Measurements from ENCODE around the gene C2CD4A. TPM values are rescaled to one million over a fixed set of nuclear protein-coding genes. Genes with fewer than 3 reads are reported as not detected.
A peak's percentile ranks its signal among the peaks of the same experiment; 100 is the strongest.

C2CD4A gene
- total and polyA plus RNA-seq, 8 donors: 1.2 to 16.1 (median 2.7) TPM

DNA sequence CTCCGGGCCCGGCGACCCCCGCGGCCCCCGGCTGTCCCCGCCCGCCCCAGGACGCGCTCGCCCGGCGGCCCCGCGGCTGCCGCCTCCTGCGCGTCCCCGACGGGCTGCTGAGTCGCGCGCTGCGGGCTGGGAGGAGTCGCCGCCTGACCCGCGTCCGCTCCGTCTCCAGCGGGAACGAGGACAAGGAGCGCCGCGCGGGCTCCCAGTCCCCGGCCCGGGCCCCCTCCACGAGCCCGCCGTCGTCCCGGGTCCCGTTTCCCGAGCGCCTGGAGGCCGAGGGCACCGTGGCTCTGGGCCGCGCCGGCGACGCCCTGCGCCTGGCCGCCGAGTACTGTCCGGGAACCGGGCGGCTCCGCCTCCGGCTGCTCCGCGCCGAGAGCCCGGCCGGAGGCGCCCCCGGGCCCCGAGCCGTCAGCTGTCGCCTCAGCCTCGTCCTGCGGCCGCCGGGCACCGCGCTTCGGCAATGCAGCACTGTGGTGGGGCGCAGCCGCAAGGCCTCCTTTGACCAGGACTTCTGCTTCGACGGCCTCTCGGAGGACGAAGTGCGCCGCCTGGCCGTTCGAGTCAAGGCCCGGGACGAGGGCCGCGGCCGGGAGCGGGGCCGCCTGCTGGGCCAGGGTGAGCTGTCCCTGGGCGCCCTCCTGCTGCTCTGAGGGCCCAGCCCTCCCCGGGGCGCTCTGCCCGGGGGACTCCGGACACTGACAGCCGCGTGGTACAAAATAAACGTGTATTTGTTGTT is 1.5 kb downstream of the C2CD4A start:
- peak; percentile 31 to 60 (median 41) for ATAC-seq
- Histone ChIP-seq H3K4me3 (peak overlapping the region; percentile 31 to 62 (median 53)), H3K9me3 (no peaks in the 10 kb centered on the region), H3K27me3 (no peaks in the 10 kb centered on the region), H3K27ac (peak overlapping the region; percentile 52 to 88 (median 74)), H3K4me1 (peaks cover 16 to 20% (median 18%) of the 10 kb centered on the region in 3 donors), H3K36me3 (no peaks in the 10 kb centered on the region)
- no peak for FAIRE-seq
- 1% methylated on average over 41 to 103 of the region's 103 CpGs for WGBS, 2 donors
- DNase-seq: peak; percentile 56 to 87 (median 66)
- intact Hi-C loops (cut with DNase I): no loop called here
- TF ChIP-seq, protein P1, sequence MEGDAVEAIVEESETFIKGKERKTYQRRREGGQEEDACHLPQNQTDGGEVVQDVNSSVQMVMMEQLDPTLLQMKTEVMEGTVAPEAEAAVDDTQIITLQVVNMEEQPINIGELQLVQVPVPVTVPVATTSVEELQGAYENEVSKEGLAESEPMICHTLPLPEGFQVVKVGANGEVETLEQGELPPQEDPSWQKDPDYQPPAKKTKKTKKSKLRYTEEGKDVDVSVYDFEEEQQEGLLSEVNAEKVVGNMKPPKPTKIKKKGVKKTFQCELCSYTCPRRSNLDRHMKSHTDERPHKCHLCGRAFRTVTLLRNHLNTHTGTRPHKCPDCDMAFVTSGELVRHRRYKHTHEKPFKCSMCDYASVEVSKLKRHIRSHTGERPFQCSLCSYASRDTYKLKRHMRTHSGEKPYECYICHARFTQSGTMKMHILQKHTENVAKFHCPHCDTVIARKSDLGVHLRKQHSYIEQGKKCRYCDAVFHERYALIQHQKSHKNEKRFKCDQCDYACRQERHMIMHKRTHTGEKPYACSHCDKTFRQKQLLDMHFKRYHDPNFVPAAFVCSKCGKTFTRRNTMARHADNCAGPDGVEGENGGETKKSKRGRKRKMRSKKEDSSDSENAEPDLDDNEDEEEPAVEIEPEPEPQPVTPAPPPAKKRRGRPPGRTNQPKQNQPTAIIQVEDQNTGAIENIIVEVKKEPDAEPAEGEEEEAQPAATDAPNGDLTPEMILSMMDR (IDR thresholded peaks at IDR 0.05): no peak

DNA sequence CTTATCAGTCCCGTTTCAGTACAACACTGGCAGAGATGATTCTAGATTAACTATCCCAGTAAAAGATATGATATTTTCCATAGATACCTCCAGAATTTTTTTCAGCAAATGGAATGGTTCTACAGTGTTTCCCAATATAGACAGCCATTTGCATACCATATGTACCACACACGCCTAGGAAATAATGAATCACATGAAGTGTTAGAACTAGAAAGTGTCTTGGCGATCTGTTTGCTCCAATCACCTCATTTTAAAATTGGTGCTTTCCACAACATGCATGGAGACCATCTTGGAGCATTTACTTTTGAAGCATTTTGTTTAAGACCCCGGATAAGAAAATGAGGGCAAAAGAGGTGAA is 2.0 kb downstream of the C2CD4A start:
- peak overlapping the region; percentile 52 to 88 (median 74) for H3K27ac ChIP-seq

DNA sequence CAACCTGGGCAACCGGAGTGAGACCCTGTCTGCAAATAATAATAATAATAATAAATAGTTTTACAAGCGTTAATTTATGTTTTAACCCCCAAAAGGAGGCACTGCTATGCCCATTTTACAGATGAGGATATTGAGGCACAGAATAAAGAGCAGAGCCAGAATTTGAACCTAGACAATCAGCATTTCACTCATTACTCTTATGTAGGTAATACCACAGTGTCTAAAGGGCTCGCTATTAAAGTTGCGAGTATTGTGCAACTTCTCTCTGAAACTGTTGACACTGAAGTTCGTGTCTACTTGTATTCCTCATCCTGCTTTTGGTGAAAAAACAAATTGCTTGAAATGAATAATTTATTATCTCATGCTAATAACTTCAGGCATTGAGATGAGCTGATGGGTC is 2.8 kb downstream of the C2CD4A start:
- intact Hi-C loops (cut with DNase I): no loop called here
- peaks cover 10 to 13% (median 13%) of the 10 kb centered on the region in 3 donors for H3K4me1 ChIP-seq
- H3K36me3 ChIP-seq: no peaks in the 10 kb centered on the region
- H3K27ac ChIP-seq: no peak overlapping the region
- ATAC-seq (no peak), DNase-seq (no peak), FAIRE-seq (no peak)
- WGBS, 2 donors: 74 to 82% methylated on average over 5 of the region's 5 CpGs
- H3K9me3 ChIP-seq: no peaks in the 10 kb centered on the region
- no peaks in the 10 kb centered on the region for H3K27me3 ChIP-seq
- TF ChIP-seq, protein P1 (IDR thresholded peaks at IDR 0.05): no peak
- peak overlapping the region in 1 of 4 donors; percentile 61 for H3K4me3 ChIP-seq

More for the DNA sequence above, 2.0 kb downstream of the C2CD4A start:
- 36 to 51% methylated on average over 4 of the region's 4 CpGs for WGBS, 2 donors
- H3K9me3 ChIP-seq: no peaks in the 10 kb centered on the region
- peak overlapping the region; percentile 31 to 62 (median 53) for H3K4me3 ChIP-seq
- TF ChIP-seq, protein P1 (IDR thresholded peaks at IDR 0.05): no peak
- H3K4me1 ChIP-seq: peaks cover 13 to 20% (median 15%) of the 10 kb centered on the region in 3 donors
- H3K27me3 ChIP-seq: no peaks in the 10 kb centered on the region
- ATAC-seq (no peak), DNase-seq (no peak), FAIRE-seq (no peak)
- H3K36me3 ChIP-seq: no peaks in the 10 kb centered on the region
- intact Hi-C loops (cut with DNase I): no loop called here

DNA sequence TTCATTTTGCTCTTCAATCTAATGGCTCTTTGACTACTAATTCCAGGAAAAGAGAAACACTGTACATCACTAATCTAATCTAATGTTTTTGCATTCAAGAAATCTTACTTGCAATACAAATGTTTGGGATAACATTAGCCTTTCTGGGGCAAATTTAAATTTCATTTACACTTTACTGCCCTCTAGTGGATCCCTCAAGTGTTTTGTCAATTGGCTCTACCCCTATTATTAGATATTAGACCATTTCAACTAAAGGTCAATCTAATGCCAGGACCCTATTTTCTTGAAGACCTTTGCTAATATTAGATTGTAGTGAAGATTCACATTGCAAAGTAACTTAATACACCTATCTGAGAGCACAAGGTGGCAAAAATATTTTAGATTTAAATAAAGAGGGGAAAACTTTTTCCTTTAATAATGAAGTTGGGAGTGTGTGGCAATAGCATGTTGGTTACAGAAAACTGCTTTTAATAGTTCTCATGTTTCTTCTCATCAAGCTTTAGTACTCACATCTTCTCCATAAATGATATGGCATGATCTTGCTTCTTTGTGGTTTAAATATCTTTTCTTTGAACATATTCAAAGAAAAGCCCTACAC is 5.0 kb downstream of the C2CD4A start:
- no peaks in the 10 kb centered on the region for H3K9me3 ChIP-seq
- H3K27ac ChIP-seq: no peak overlapping the region
- TF ChIP-seq, protein P1 (IDR thresholded peaks at IDR 0.05): peak; percentile 32 to 70 (median 50)
- no peaks in the 10 kb centered on the region for H3K27me3 ChIP-seq
- H3K4me1 ChIP-seq: peaks cover 5 to 8% (median 6%) of the 10 kb centered on the region in 3 donors
- no peaks in the 10 kb centered on the region for H3K36me3 ChIP-seq
- FAIRE-seq (peak; percentile 92), ATAC-seq (no peak), DNase-seq (no peak)
- H3K4me3 ChIP-seq: no peak overlapping the region
- intact Hi-C loops (cut with DNase I): no loop called here

Measured in pancreas (tissue), 10 donors.